HG03025 (cell line): ENCODE results near the gene NDUFA8.

ENCODE experiments used
- ATAC-seq: cut with Tn5 transposase; IDR thresholded peaks from one replicate; pipeline ENCODE4 v1.9.1; 2021; ENCODE audit warnings: mild to moderate bottlenecking, moderate library complexity; ENCODE audit not compliant: unreplicated experiment, low FRiP score

NDUFA8 gene

GRCh38 chr9:122140368-122141193 lies 19.0 kb downstream of the NDUFA8 start:
- ATAC-seq, result no peak

- no peak for ATAC-seq
Observed at GRCh38 chr9:122138560-122139268, 20.9 kb downstream of the NDUFA8 start.

GRCh38 chr9:122135529-122135859 lies 24.1 kb downstream of the NDUFA8 start:
- no peak for ATAC-seq

GRCh38 chr9:122134822-122135528 lies 24.6 kb downstream of the NDUFA8 start:
- no peak for ATAC-seq

GRCh38 chr9:122133984-122134535 lies 25.5 kb downstream of the NDUFA8 start:
- no peak for ATAC-seq

- ATAC-seq, result no peak
Observed at GRCh38 chr9:122133263-122133983, 26.2 kb downstream of the NDUFA8 start.

- ATAC-seq, result no peak
Observed at GRCh38 chr9:122132539-122132938, 27.0 kb downstream of the NDUFA8 start.

- no peak for ATAC-seq
Observed at GRCh38 chr9:122131401-122132001, 28.1 kb downstream of the NDUFA8 start.

- ATAC-seq, result no peak
Observed at GRCh38 chr9:122130837-122131236, 28.7 kb downstream of the NDUFA8 start.

- no peak for ATAC-seq
Observed at GRCh38 chr9:122129969-122130368, 29.6 kb downstream of the NDUFA8 start.

- no peak for ATAC-seq
Observed at GRCh38 chr9:122128969-122129343, 30.6 kb downstream of the NDUFA8 start.

- no peak for ATAC-seq
Observed at GRCh38 chr9:122128007-122128968, 31.3 kb downstream of the NDUFA8 start.

- no peak for ATAC-seq
Observed at GRCh38 chr9:122127396-122127798, 32.2 kb downstream of the NDUFA8 start.

- no peak for ATAC-seq
Observed at GRCh38 chr9:122126331-122127261, 33.0 kb downstream of the NDUFA8 start.

- ATAC-seq, result no peak
Observed at GRCh38 chr9:122125509-122126330, 33.9 kb downstream of the NDUFA8 start.

GRCh38 chr9:122125158-122125508 lies 34.4 kb downstream of the NDUFA8 start:
- no peak for ATAC-seq

- no peak for ATAC-seq
Observed at GRCh38 chr9:122124528-122124927, 35.1 kb downstream of the NDUFA8 start.
